ENCODE results near the gene ITPR3.

The ITPR3 gene

DNA sequence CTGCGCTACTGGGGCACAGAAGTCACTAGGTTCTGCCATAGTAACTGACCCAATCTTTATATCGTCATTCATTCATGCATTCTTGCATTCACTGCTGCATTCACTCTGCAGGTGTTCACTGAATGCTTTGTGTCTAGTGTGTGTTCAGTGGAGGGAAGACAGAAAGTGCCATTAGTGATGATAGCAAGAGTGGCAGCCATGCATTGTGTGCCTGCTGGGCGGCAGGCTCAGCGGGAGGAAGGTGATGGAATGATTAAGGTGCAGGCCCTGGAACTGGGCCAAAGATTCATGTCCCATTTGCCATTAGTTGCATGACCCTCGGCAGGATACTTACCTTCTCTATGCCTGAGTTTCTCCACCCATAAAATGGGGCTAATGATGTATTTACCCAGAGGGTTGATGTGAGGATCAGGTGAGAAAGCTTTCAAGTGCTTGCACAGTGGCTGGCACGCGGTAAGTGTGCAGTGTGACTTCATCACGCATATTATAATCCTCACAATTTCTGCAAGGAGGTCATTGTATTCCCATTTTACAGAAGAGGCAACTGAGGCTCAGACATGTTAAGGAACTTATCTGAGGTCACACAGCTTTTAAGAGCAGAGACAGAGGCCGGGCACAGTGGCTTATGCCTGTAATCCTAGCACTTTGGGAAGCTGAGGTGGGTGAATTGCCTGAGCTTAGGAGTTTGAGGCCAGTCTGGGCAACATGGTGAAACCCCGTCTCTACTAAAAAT, 40.1 kb downstream of the ITPR3 start:
- TF ChIP-seq EGR1 (IDR thresholded peaks at IDR 0.05), result no peak
- TF ChIP-seq NFIC (IDR thresholded peaks at IDR 0.05), result peak; percentile 66
- TF ChIP-seq, protein P1, sequence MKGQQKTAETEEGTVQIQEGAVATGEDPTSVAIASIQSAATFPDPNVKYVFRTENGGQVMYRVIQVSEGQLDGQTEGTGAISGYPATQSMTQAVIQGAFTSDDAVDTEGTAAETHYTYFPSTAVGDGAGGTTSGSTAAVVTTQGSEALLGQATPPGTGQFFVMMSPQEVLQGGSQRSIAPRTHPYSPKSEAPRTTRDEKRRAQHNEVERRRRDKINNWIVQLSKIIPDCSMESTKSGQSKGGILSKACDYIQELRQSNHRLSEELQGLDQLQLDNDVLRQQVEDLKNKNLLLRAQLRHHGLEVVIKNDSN (IDR thresholded peaks at IDR 0.05), result no peak
- 0 out of 2 replicates have a peak, but pooled peaks have one; percentile 31 for TF ChIP-seq TCF12 (IDR thresholded peaks at IDR 0.05; ENCODE audit: low read depth)
- TF ChIP-seq CREB1 (IDR thresholded peaks at IDR 0.05; ENCODE audit: low read depth), result no peak
- TF ChIP-seq EP300 (IDR thresholded peaks at IDR 0.05; ENCODE audit: borderline replicate concordance), result 0 out of 2 replicates have a peak, but pooled peaks have one; percentile 19
- no peak for TF ChIP-seq FOXM1 (IDR thresholded peaks at IDR 0.05; ENCODE audit: borderline replicate concordance, low read depth)
- no peak for TF ChIP-seq TAF1 (IDR thresholded peaks at IDR 0.05; ENCODE audit: low read depth)
- TF ChIP-seq, protein P2, sequence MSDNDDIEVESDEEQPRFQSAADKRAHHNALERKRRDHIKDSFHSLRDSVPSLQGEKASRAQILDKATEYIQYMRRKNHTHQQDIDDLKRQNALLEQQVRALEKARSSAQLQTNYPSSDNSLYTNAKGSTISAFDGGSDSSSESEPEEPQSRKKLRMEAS (IDR thresholded peaks at IDR 0.05), result no peak
- TF ChIP-seq RAD21 (IDR thresholded peaks at IDR 0.05; ENCODE audit: low read depth), result no peak
- no peak for TF ChIP-seq ZBTB7A (IDR thresholded peaks at IDR 0.05; ENCODE audit: low read depth)
- TF ChIP-seq, protein P3, sequence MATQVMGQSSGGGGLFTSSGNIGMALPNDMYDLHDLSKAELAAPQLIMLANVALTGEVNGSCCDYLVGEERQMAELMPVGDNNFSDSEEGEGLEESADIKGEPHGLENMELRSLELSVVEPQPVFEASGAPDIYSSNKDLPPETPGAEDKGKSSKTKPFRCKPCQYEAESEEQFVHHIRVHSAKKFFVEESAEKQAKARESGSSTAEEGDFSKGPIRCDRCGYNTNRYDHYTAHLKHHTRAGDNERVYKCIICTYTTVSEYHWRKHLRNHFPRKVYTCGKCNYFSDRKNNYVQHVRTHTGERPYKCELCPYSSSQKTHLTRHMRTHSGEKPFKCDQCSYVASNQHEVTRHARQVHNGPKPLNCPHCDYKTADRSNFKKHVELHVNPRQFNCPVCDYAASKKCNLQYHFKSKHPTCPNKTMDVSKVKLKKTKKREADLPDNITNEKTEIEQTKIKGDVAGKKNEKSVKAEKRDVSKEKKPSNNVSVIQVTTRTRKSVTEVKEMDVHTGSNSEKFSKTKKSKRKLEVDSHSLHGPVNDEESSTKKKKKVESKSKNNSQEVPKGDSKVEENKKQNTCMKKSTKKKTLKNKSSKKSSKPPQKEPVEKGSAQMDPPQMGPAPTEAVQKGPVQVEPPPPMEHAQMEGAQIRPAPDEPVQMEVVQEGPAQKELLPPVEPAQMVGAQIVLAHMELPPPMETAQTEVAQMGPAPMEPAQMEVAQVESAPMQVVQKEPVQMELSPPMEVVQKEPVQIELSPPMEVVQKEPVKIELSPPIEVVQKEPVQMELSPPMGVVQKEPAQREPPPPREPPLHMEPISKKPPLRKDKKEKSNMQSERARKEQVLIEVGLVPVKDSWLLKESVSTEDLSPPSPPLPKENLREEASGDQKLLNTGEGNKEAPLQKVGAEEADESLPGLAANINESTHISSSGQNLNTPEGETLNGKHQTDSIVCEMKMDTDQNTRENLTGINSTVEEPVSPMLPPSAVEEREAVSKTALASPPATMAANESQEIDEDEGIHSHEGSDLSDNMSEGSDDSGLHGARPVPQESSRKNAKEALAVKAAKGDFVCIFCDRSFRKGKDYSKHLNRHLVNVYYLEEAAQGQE (IDR thresholded peaks at IDR 0.05; ENCODE audit: low read depth), result no peak
- no peak for TF ChIP-seq YY1 (IDR thresholded peaks at IDR 0.05; ENCODE audit: low read depth)
- TF ChIP-seq CEBPB (IDR thresholded peaks at IDR 0.05), result no peak

DNA sequence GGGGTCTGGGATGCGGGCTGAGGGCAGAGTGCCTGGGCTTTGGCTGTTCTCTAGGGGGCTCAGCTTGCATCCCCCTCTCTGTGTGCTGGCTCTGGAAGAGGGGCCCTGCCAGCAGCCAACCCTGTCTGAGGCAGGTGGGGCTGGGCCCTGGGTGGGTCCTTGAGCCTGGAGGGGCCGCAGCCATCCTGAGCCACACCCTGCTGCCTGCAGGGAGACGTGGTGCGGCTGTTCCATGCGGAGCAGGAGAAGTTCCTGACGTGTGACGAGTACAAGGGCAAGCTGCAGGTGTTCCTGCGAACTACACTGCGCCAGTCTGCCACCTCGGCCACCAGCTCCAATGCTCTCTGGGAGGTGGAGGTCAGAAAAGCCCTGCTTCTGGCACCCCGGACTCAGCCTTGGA, 41.2 kb downstream of the ITPR3 start:
- TF ChIP-seq NFIC (IDR thresholded peaks at IDR 0.05) (no peak), ZBTB7A (IDR thresholded peaks at IDR 0.05; ENCODE audit: low read depth) (no peak), RAD21 (IDR thresholded peaks at IDR 0.05; ENCODE audit: low read depth) (no peak), CEBPB (IDR thresholded peaks at IDR 0.05) (no peak), YY1 (IDR thresholded peaks at IDR 0.05; ENCODE audit: low read depth) (no peak), EGR1 (IDR thresholded peaks at IDR 0.05) (no peak), TAF1 (IDR thresholded peaks at IDR 0.05; ENCODE audit: low read depth) (no peak), FOXM1 (IDR thresholded peaks at IDR 0.05; ENCODE audit: borderline replicate concordance, low read depth) (no peak), TCF12 (IDR thresholded peaks at IDR 0.05; ENCODE audit: low read depth) (no peak), CREB1 (IDR thresholded peaks at IDR 0.05; ENCODE audit: low read depth) (no peak)
- TF ChIP-seq, protein P3 (IDR thresholded peaks at IDR 0.05; ENCODE audit: low read depth), result no peak
- TF ChIP-seq, protein P2 (IDR thresholded peaks at IDR 0.05), result no peak

DNA sequence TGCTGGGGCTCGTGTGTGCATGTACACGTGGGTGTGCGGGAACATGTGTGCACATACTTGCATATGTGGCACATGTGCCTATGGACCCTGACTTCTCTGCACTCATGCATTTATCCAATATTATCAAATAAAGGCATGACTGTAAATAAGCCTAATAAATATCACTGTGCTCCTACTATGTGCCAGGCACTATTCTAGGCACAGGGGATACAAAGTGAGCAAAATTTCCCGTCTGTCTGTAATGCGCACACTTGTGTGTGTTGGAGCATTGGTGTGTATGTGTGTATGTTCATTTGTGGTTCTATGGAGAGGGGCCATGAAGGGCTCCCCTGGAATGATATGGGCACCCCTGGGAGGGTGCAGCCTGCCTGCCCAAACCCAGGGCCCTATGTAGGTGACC, 41.9 kb downstream of the ITPR3 start:
- TF ChIP-seq TAF1 (IDR thresholded peaks at IDR 0.05; ENCODE audit: low read depth), result no peak
- no peak for TF ChIP-seq NFIC (IDR thresholded peaks at IDR 0.05)
- TF ChIP-seq FOXM1 (IDR thresholded peaks at IDR 0.05; ENCODE audit: borderline replicate concordance, low read depth), result no peak
- no peak for TF ChIP-seq EGR1 (IDR thresholded peaks at IDR 0.05)
- TF ChIP-seq, protein P2 (IDR thresholded peaks at IDR 0.05), result no peak
- TF ChIP-seq CREB1 (IDR thresholded peaks at IDR 0.05; ENCODE audit: low read depth), result no peak
- TF ChIP-seq, protein P3 (IDR thresholded peaks at IDR 0.05; ENCODE audit: low read depth), result no peak
- TF ChIP-seq ZBTB7A (IDR thresholded peaks at IDR 0.05; ENCODE audit: low read depth), result no peak
- no peak for TF ChIP-seq EP300 (IDR thresholded peaks at IDR 0.05; ENCODE audit: borderline replicate concordance)
- TF ChIP-seq YY1 (IDR thresholded peaks at IDR 0.05; ENCODE audit: low read depth), result no peak
- no peak for TF ChIP-seq TEAD4 (IDR thresholded peaks at IDR 0.05)
- TF ChIP-seq, protein P1 (IDR thresholded peaks at IDR 0.05), result no peak
- no peak for TF ChIP-seq TCF12 (IDR thresholded peaks at IDR 0.05; ENCODE audit: low read depth)
- no peak for TF ChIP-seq CEBPB (IDR thresholded peaks at IDR 0.05)
- no peak for TF ChIP-seq RAD21 (IDR thresholded peaks at IDR 0.05; ENCODE audit: low read depth)

All from Ishikawa (cell line).